T-cell (primary cell): ENCODE results near the gene AP4E1. TPM values are rescaled to one million over a fixed set of nuclear protein-coding genes. Genes with fewer than 3 reads are reported as not detected.
"Not testable (repeated sequence)": the region's sequence is repeated elsewhere in the genome, so short reads cannot be mapped to it uniquely, and the experiment has no call there.

Source experiments
- ATAC-seq, 4 experiments: fragments of 200-7000 bp in 3 of 4; fragments of 150-1000 bp in 1 of 4; cut with Tn5 transposase; replicated peaks in 1 of 4; 1 replicate in 3 of 4; 2 replicates in 1 of 4; pipeline ENCODE4 v1.10.0; 2021; ENCODE audit warnings: moderate library complexity in 3 of 4, mild to moderate bottlenecking in 2 of 4, moderate number of reproducible peaks in 1 of 4
- CTCF ChIA-PET, 2 donors: fragments of 300-600 bp; sonication (Branson Sonifier 250); formaldehyde crosslinking; loops; one replicate each; lab custom pipeline; 2022; ENCODE audit warnings: antibody characterized with exemption in 2 of 2; lab: Charles Lee
- POLR2A ChIA-PET, 2 donors: fragments of 300-600 bp; sonication (Branson Sonifier 250); formaldehyde crosslinking; loops; one replicate each; lab custom pipeline; 2022; ENCODE audit warnings: antibody characterized with exemption in 2 of 2; lab: Charles Lee
- DNase-seq, 35 experiments: peaks; one replicate each; pipeline versions ENCODE4 v3.0.0 to v3.0.0-alpha.2; 2013 to 2023
- H3K27ac ChIP-seq: one replicate; pipeline ENCODE4 v1.5.1; 2013; ENCODE audit warnings: low read length
- H3K27me3 ChIP-seq, 2 experiments: replicated peaks in 1 of 2; 1 replicate in 1 of 2; 2 replicates in 1 of 2; pipeline versions ENCODE4 v1.6.1 to v1.7.0; 2013; ENCODE audit warnings: low read length in 1 of 2, mixed read lengths in 1 of 2; ENCODE audit not compliant: control insufficient read depth in 2 of 2, insufficient read depth in 2 of 2; ENCODE audit errors: extremely low read depth in 1 of 2
- H3K36me3 ChIP-seq, 2 donors: 1 replicate in 1 of 2; 2 replicates in 1 of 2; pipeline versions ENCODE4 v1.6.1 to v1.7.0; 2013; ENCODE audit warnings: low read length in 1 of 2; ENCODE audit not compliant: control insufficient read depth in 2 of 2, insufficient read depth in 1 of 2; ENCODE audit errors: extremely low read depth in 1 of 2
- H3K4me1 ChIP-seq, 2 experiments: 1 replicate in 1 of 2; 2 replicates in 1 of 2; pipeline versions ENCODE4 v1.6.1 to v1.7.0; 2013; ENCODE audit warnings: low read length in 2 of 2, mixed read lengths in 1 of 2; ENCODE audit not compliant: insufficient read depth in 2 of 2, control insufficient read depth in 1 of 2; ENCODE audit errors: extremely low read depth in 1 of 2
- H3K4me3 ChIP-seq, 2 donors: 1 replicate in 1 of 2; 2 replicates in 1 of 2; pipeline versions ENCODE4 v1.5.1 to v1.7.0; 2013; ENCODE audit warnings: mild to moderate bottlenecking in 2 of 2, low read length in 1 of 2, moderate library complexity in 1 of 2; ENCODE audit not compliant: control insufficient read depth in 1 of 2; ENCODE audit errors: extremely low read depth in 1 of 2
- H3K9me3 ChIP-seq: 2 replicates; pipeline ENCODE4 v1.7.0; 2013
- H3K27ac Mint-ChIP-seq, 2 donors: one replicate each; pipeline ENCODE4 v1.8.0; 2020 to 2021; ENCODE audit warnings: mild to moderate bottlenecking in 2 of 2, mixed read lengths in 2 of 2
- H3K27me3 Mint-ChIP-seq, 2 donors: one replicate each; pipeline ENCODE4 v1.8.0; 2021 to 2022; ENCODE audit warnings: mixed read lengths in 2 of 2
- H3K36me3 Mint-ChIP-seq: one replicate; pipeline ENCODE4 v1.8.0; 2021; ENCODE audit warnings: mixed read lengths
- H3K4me1 Mint-ChIP-seq, 3 donors: one replicate each; pipeline ENCODE4 v1.8.0; 2020 to 2022; ENCODE audit warnings: mixed read lengths in 3 of 3, mild to moderate bottlenecking in 1 of 3
- H3K4me3 Mint-ChIP-seq, 3 donors: one replicate each; pipeline ENCODE4 v1.8.0; 2020 to 2022; ENCODE audit warnings: mild to moderate bottlenecking in 3 of 3, mixed read lengths in 3 of 3, moderate library complexity in 3 of 3
- H3K9me3 Mint-ChIP-seq, 3 donors: one replicate each; pipeline ENCODE4 v1.8.0; 2020 to 2022; ENCODE audit warnings: mixed read lengths in 3 of 3
- WGBS: methylation state at CpG from one replicate; pipeline ENCODE4 v1.1.5; 2013; ENCODE audit warnings: missing lambda C conversion rate; ENCODE audit not compliant: insufficient coverage; 5-methylcytosine and 5-hydroxymethylcytosine counted together
- total RNA-seq, 35 experiments: library from RNA in 6 of 35; stranded (reverse) in 6 of 35; fragments of 120-200 nt in 1 of 35; gene quantifications; one replicate each; pipeline versions ENCODE4 v1.2.1 to v1.2.4 and lab custom pipeline; 2013 to 2026

AP4E1 gene
- total RNA-seq, 5 donors from 2014 or later (not counting 1 experiment from before 2014, with no cell fraction given): 9.4 to 14.0 (median 10.8) TPM

GRCh38 chr15:50953302-50953701 lies 44.8 kb downstream of the AP4E1 start:
- ATAC-seq (no peak), DNase-seq (no peak)
- ChIA-PET CTCF (no interaction called here), POLR2A (no interaction called here)
- H3K27ac ChIP-seq: no peak overlapping the region
- peaks cover 4 to 26% (median 5%) of the 10 kb centered on the region in 3 donors for H3K9me3 Mint-ChIP-seq
- no peaks in the 10 kb centered on the region for H3K27me3 Mint-ChIP-seq
- no peak overlapping the region for H3K4me3 ChIP-seq
- no peaks in the 10 kb centered on the region for H3K4me1 Mint-ChIP-seq
- peaks cover 85% of the 10 kb centered on the region for H3K36me3 Mint-ChIP-seq
- H3K27ac Mint-ChIP-seq: no peak overlapping the region
- no peaks in the 10 kb centered on the region for H3K9me3 ChIP-seq
- peaks cover 0 to 46% of the 10 kb centered on the region in 2 donors for H3K36me3 ChIP-seq
- H3K27me3 ChIP-seq: no peaks in the 10 kb centered on the region
- no CpG with 5 or more reads among the region's 2 CpGs for WGBS
- H3K4me1 ChIP-seq: no peaks in the 10 kb centered on the region
- H3K4me3 Mint-ChIP-seq: no peak overlapping the region

GRCh38 chr15:50954837-50955236 lies 46.4 kb downstream of the AP4E1 start:
- H3K27ac Mint-ChIP-seq, H3K4me1 Mint-ChIP-seq, DNase-seq, CTCF ChIA-PET, H3K9me3 ChIP-seq, H3K4me3 Mint-ChIP-seq, H3K4me1 ChIP-seq, H3K27me3 ChIP-seq, H3K27ac ChIP-seq, H3K4me3 ChIP-seq, ATAC-seq, POLR2A ChIA-PET, H3K27me3 Mint-ChIP-seq: not testable (repeated sequence)
- H3K9me3 Mint-ChIP-seq: peaks cover 11 to 32% (median 16%) of the 10 kb centered on the region in 3 donors
- peaks cover 4 to 55% of the 10 kb centered on the region in 2 donors for H3K36me3 ChIP-seq
- peaks cover 89% of the 10 kb centered on the region for H3K36me3 Mint-ChIP-seq
- 100% methylated on average over 2 of the region's 6 CpGs for WGBS

GRCh38 chr15:50959717-50960116 lies 51.2 kb downstream of the AP4E1 start:
- ChIA-PET CTCF (interaction anchor here in 1 of 2 donors (0.6 to 1.2 kb wide), 2 partner anchors 9 to 10 kb away, joined by 3 read pairs; no protein-coding TSS in a partner anchor), POLR2A (no interaction called here)
- peaks cover 10% of the 10 kb centered on the region for H3K9me3 ChIP-seq
- Mint-ChIP-seq H3K4me3 (no peak overlapping the region), H3K27me3 (no peaks in the 10 kb centered on the region), H3K27ac (no peak overlapping the region), H3K4me1 (no peaks in the 10 kb centered on the region), H3K36me3 (peaks cover 92% of the 10 kb centered on the region), H3K9me3 (peaks cover 24 to 56% (median 48%) of the 10 kb centered on the region in 3 donors)
- peaks cover 4 to 30% of the 10 kb centered on the region in 2 donors for H3K36me3 ChIP-seq
- H3K4me1 ChIP-seq: no peaks in the 10 kb centered on the region
- ATAC-seq (no peak), DNase-seq (no peak)
- H3K27ac ChIP-seq: no peak overlapping the region
- H3K4me3 ChIP-seq: no peak overlapping the region
- no peaks in the 10 kb centered on the region for H3K27me3 ChIP-seq

GRCh38 chr15:50964075-50964474 lies 55.6 kb downstream of the AP4E1 start:
- POLR2A ChIA-PET: no interaction called here
- no peaks in the 10 kb centered on the region for H3K27me3 ChIP-seq

GRCh38 chr15:50968353-50968752 lies 59.9 kb downstream of the AP4E1 start:
- CTCF ChIA-PET: interaction anchor here (0.6 to 0.7 kb wide), 2 partner anchors 9 to 92 kb away, joined by 3 to 4 read pairs; no protein-coding TSS in a partner anchor
- DNase-seq: no peak
- H3K36me3 Mint-ChIP-seq: peaks cover 87% of the 10 kb centered on the region
- no peak overlapping the region for H3K27ac ChIP-seq
- H3K4me3 ChIP-seq: no peak overlapping the region
- peaks cover 8% of the 10 kb centered on the region for H3K9me3 ChIP-seq
- no peaks in the 10 kb centered on the region for H3K27me3 Mint-ChIP-seq
- H3K9me3 Mint-ChIP-seq: peaks cover 37 to 63% (median 44%) of the 10 kb centered on the region in 3 donors
- no peak for ATAC-seq
- no peak overlapping the region for H3K4me3 Mint-ChIP-seq
- no peaks in the 10 kb centered on the region for H3K27me3 ChIP-seq
- POLR2A ChIA-PET: no interaction called here
- WGBS: no CpG with 5 or more reads among the region's 2 CpGs
- no peak overlapping the region for H3K27ac Mint-ChIP-seq
- peaks cover 0 to 6% (median 1%) of the 10 kb centered on the region in 3 donors for H3K4me1 Mint-ChIP-seq
- peaks cover 3 to 35% of the 10 kb centered on the region in 2 donors for H3K36me3 ChIP-seq
- H3K4me1 ChIP-seq: no peaks in the 10 kb centered on the region

More at GRCh38 chr15:50964075-50964474, 55.6 kb downstream of the AP4E1 start:
- no peaks in the 10 kb centered on the region for H3K4me1 ChIP-seq
- peaks cover 88% of the 10 kb centered on the region for H3K36me3 Mint-ChIP-seq
- H3K27ac Mint-ChIP-seq: no peak overlapping the region
- H3K4me3 ChIP-seq: no peak overlapping the region
- peaks cover 4 to 14% of the 10 kb centered on the region in 2 donors for H3K36me3 ChIP-seq
- DNase-seq: no peak
- peaks cover 33 to 72% (median 56%) of the 10 kb centered on the region in 3 donors for H3K9me3 Mint-ChIP-seq
- no peaks in the 10 kb centered on the region for H3K27me3 Mint-ChIP-seq
- H3K4me3 Mint-ChIP-seq: no peak overlapping the region
- peaks cover 0 to 6% (median 0%) of the 10 kb centered on the region in 3 donors for H3K4me1 Mint-ChIP-seq
- CTCF ChIA-PET: no interaction called here
- no peak overlapping the region for H3K27ac ChIP-seq
- ATAC-seq: no peak
- peaks cover 10% of the 10 kb centered on the region for H3K9me3 ChIP-seq

- peaks cover 1 to 10% (median 2%) of the 10 kb centered on the region in 3 donors for H3K4me1 Mint-ChIP-seq
- H3K9me3 ChIP-seq: peaks cover 6% of the 10 kb centered on the region
- no peak overlapping the region for H3K27ac ChIP-seq
- ChIA-PET CTCF (no interaction called here), POLR2A (no interaction called here)
- H3K9me3 Mint-ChIP-seq: peaks cover 33 to 49% (median 34%) of the 10 kb centered on the region in 3 donors
- DNase-seq (no peak), ATAC-seq (no peak)
- no peaks in the 10 kb centered on the region for H3K4me1 ChIP-seq
- H3K36me3 ChIP-seq: peaks cover 3 to 39% of the 10 kb centered on the region in 2 donors
- peaks cover 88% of the 10 kb centered on the region for H3K36me3 Mint-ChIP-seq
- no peak overlapping the region for H3K27ac Mint-ChIP-seq
- H3K27me3 ChIP-seq: no peaks in the 10 kb centered on the region
- H3K4me3 Mint-ChIP-seq: no peak overlapping the region
- no peaks in the 10 kb centered on the region for H3K27me3 Mint-ChIP-seq
- no peak overlapping the region for H3K4me3 ChIP-seq
- whole genome bisulfite sequencing: no CpG with 5 or more reads among the region's 2 CpGs
Measured at GRCh38 chr15:50970524-50970923, 62.0 kb downstream of the AP4E1 start.
